Measurements from ENCODE around the gene UBE2J2.
A peak's percentile ranks its signal among the peaks of the same experiment; 100 is the strongest.
"Not testable (repeated sequence)": the region's sequence is repeated elsewhere in the genome, so short reads cannot be mapped to it uniquely, and the experiment has no call there.

UBE2J2 gene

DNA sequence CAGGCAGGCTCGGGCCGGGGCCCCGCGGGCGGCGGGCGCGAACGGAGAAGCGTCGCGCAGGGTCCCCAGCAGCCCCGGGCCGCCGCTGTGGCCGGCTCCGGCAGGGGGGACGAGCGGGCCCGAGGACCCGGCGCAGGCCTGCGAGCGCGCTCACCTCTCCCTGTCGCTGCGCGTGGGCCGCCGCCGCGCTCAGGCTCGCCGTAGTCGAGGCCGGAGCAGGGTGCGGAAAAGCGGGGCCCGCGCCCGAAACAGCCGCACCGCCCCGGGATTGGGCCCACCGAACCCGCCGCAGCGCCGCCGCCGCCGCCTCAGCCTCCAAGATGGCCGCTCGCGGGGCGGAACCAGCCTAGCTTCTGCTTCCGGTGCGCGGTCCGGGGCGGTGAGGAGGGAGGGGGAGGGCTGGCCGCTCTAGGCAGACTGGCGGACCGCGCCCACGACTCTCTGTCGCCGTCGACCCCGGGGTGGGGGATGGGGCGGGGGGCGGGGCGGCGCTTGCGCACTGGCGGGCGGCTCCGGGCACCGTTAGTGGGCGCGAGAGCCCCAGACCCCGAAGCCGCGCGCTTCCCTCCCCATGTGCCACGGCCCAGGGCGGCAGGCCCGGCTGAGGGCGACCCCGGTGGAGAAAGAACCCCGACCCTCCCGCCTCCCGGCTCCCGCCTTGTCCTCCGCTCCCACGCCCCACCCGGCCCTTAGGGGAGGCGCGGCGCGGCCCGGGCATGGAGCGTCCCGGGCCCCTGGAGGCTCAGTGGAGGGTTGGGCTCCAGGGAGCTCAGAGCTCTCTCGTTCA, at the start of gene UBE2J2:
TSS of gene UBE2J2 (minus strand) at position 343 of the 787 bp plus-strand sequence. CDS start 5,862 bp downstream, outside the sequence.
- DNase-seq = peak; percentile 95

DNA sequence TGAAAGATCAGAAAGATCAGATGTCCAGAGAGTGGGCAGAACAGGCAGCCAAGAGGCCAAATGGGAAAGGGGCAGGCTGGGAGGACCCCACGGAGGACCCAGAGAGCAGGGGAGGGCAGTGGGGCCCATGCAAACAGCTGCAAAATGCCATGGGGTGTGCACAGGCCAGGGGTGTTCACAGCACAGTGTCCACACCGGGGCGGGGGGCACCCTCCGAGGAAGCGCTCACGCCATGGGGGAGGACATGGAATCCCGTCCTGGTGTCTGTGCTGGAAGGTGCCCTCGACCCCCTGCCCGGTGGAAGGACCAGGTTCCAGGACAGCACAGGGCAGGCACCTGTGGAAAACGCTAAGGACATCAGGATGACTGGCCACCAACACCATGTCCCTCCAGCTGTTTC, 49.3 kb upstream of the UBE2J2 start:
- DNase-seq = no peak

DNA sequence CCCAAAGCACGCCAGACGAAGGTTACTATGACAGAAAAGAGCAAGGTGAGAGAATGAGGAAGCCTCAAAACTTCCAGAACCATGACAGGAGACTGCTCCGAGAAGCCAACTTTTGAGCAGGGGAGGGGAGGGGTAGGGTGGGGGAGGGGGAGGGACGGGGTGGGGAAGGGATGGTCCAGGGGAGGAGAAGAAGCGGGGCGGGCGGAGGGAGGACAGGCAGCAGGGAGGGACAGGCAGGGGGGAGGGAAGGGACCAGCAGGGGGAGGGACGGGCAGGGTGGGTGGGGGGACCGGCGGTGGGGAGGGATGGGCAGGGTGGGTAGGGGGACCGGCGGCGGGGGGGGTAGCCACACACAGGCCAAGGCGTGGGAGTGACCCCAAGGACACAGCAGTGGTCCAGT, 48.8 kb upstream of the UBE2J2 start:
- no peak for DNase-seq

DNA sequence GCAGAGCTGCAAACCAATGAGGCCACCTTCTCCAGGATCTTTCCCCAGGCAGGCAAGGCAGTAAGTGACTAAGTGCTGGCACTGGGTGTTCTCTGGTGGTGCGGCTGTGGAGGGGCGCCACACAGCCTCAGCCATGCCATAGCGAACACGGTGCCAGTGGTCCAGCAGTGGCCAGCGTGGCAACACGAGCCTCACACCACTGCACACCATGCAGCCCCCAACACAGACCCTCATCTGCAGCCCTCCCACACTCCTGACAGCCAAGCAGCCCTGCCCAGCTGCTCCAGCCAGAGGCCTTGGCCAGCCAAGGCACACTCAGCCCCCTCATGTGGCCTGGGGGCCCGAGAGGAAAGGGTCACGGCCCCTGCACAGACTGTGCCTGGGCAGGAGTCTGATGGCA, 47.8 kb upstream of the UBE2J2 start:
- DNase-seq = no peak

DNA sequence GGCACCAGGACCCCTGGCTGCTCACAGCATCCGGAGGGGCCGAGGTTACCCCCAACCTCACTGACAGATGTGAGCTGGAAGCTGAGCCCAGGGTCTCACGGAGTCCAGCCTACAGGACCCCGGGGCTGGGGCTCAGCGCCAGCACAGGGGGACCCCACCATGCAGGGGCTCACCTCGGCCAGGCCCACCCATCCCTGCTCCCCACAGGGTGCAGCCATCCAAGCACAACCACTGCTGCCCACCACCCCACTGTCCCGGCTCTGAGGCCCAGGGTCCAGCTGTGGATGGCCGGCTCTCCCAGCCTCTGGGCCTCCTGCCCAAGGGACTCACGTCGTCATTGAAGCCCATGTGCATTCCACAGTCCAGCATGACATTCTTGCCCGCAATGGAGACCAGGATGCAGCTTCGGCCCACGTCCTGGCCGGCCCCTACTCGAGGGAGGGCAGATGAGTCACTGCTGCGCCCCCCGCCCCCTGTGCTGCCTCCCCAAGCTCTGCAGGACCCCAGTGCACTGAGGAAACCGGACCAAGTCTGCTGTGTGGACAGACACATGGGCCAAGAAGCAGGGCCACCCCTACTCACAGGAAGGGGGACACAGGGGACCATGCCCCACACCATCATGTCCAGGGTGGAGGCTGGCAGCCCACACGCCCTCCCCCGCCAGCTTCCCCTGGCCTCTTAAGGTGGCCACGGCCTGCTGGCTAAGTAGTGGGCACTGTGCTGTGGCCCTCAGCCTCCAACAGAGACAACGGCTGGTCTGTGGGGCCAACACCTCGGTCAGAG, 47.2 kb upstream of the UBE2J2 start:
- no peak for DNase-seq

DNA sequence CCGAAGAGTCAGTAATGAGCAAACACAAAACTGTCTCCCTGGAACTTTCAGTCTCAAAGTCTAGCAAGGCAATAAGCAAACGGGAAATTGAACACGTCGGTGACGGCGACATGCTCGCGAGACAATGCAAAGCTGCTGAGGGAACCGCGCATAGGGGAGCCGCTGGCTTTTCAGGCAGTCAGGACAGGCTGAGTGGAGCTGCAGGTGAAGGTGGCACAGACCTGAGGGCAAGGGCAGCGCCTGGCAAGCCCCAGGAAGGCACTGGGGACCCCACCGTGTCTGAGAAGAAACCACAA, 45.9 kb upstream of the UBE2J2 start:
- no peak for DNase-seq

DNA sequence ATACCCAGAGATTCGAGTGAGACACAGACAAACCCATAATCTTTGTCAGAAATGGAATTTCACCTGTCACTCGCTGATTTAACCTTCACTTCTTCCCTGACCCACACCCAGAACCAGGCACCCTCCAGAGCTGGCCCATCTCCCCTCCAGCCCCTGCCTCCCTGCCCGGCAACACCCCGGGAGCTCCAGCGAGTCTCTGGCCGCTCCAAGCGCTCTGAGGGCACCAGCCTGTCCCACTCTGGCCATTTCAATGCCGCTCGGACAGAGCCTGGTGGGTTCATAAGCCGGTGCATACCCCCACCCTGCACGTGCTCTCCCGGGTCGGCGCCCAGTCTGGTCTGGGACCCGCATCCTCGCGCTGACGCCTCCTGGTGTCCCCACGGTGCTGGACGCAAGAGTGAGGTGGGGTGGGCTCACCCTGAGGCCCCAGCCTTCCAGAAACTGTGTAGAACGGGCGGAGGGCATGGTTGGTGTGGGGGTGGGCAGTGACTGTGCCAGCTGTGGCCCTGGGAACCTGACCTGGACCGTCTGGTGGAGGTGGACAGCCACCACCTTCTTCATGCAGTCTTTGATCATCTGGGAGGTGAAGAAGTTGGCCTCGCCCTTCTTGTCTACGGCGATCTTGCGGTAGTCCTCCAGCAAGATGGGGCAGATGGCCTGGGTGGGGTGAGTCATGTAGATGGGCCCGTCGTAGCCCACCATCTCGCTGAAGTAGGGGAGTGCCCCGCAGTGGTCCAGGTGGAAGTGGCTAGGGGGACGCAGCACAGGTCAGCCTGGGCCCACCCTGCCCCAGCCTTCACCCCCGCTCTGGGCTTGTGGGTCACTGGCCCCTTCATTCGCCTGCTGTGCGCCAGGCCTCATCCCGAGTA, 45.4 kb upstream of the UBE2J2 start:
- DNase-seq = no peak

DNA sequence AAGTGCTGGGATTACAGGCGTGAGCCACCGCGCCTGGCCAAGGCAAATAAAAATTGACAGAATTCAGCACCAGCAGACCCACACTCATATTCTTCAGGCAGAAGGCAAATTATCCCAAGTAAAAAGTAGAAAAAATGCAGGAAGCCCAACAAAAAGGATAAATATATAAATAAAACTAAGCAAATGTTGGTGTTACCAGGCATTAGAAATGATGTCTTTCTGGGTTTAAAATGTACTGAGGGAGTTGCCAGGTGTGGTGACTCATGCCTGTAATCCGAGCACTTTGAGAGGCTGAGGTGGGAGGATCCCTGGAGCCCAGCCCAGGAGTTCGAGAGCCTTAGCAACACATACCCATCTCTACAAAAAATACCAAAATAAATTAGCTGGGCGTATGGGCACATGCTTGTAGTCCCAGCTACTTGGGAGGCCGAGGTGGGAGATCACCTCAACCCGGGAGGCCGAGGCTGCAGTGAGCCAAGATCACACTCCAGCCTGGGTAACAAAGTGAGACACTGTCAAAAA, 44.5 kb upstream of the UBE2J2 start:
- DNase-seq = no peak

DNA sequence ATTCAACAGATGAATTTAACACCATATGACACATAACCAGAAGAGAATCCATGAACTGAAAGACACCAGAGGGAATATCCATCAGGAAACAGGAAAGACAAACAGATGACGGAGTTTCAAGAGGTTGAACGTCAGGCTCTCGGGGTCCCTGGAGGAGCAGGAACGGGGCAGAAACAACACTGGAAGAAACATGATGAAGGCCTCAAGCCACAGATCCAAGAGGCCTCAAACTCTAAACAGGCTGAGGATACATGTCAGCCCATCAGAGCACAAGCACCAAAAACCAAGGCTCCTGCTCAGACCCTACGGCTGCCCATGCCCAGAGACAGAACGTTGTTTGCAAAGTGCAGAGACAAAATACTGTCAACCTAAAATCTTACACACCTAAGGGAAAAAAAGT, 43.8 kb upstream of the UBE2J2 start:
- DNase-seq = no peak

DNA sequence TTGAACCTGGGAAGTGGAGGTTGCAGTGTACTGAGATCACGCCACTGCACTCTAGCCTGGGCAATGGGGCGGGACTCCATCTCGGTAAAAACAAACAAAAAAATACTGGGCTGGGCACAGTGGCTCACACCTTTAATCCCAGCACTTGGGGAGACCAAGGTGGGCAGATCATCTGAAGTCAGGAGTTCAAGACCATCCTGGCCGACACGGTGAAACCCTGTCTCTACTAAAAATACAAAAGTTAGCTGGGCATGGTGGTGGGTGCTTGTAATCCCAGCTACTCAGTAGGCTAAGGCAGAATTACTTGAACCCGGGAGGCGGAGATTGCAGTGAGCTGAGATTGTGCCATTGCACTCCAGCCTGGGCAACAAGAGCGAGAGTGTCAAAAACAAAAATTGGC, 42.5 kb upstream of the UBE2J2 start:
- DNase-seq = not testable (repeated sequence)

DNA sequence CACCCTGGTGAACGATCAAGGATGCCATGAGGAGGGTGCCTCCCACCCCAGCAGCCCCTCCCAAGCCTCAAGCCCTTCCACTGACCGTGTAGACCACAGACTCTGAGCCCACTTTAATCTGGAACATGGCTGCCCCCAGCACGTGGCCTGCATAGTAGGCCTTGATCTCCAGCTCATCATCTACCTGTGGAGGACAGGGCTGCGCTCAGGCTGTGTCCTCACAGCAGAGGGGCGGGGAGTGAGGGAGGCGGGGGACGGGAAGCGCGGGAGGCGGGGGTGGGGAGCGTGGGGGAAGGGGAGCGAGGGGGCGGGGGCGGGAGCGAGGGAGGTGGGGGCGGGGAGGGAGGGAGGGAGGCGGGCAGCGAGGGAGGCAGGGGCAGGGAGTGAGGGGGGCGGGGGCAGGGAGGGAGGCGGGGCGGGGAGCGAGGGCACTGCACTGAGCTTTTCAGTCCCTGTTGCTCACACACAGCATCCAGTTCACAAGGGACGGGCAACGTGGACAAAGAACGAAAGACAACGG, 41.8 kb upstream of the UBE2J2 start:
- DNase-seq = no peak

DNA sequence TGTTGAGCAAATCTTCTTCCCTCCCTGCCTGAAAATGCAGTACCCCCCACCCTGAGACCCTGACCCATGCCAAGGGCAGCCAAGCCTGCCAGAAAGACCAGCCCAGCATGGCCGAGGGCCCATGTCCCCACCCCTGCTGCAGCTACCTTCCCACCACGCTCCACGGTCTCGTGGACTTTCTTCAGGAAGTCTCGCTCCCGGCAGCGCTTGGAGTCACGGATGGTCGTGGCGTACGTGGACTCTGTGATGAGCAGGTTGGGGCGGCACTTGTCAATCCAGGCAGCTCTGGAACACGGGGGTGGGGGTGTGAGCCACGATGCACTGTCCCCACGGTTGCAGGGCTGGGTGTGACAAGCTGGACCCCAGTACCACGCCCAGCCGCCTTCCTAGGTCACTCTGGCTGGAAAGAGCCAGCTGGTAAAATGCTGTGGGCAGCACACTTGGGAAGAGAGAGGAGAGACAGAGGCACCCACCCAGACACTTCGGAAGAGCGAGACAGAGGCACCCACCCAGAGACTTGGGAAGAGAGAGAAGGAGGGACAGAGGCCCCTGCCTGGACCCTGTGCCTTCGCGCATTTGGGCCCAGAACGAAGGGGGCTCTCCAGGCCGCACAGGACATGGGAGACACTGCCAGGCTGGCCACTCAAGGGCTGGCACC, 41.2 kb upstream of the UBE2J2 start:
- DNase-seq = no peak

DNA sequence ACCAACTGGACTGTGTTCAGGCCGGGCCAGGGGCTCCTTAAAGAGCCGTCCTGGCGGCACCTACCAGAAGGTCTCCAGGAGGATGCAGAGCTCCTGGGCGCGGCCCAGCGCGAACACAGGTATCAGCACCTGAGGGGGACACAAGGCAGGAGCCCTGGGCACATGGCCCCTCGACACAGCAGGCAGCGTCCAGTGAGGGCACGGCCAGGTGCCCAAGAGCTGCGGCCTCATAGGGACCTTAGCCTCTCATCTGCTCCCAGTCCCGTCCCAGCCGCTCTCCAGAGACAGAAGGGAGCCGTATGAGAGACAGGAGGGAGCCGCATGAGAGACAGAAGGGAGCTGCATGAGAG, 40.6 kb upstream of the UBE2J2 start:
- no peak for DNase-seq

DNA sequence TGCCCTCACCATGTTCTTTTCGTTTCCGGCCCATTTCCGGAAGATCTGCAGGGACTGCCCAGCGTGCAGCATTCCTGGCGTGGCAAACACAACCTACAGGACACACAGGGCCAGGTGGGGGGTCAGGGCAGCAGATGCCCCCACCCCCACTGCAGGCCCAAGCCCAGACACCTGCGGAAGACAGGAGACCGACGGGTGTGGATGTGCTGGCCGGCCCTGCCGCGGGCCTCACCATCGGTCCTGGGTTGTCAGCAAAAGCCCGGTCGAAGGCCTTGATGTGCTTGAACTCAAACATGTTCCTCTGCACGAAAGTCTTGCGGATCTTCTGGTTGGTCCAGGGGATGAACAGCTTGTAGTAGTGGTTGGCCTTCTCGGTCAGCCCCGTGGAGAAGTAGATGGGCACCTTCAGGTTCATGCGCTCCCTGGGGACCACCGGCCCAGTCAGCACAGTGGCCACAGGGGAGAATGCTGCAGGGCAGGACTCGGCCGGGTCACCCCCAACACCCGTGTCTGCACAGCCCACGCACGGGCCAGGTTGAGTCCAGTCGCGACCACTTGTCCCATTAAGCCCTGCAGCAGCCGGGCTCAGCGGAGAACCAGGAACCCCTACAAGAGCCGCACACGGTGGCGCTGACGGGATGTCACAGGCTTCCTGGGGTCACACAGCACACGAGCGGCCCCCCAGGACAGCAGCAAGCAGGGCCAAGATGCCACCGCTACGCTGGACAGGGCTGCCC, 40.0 kb upstream of the UBE2J2 start:
- no peak for DNase-seq

DNA sequence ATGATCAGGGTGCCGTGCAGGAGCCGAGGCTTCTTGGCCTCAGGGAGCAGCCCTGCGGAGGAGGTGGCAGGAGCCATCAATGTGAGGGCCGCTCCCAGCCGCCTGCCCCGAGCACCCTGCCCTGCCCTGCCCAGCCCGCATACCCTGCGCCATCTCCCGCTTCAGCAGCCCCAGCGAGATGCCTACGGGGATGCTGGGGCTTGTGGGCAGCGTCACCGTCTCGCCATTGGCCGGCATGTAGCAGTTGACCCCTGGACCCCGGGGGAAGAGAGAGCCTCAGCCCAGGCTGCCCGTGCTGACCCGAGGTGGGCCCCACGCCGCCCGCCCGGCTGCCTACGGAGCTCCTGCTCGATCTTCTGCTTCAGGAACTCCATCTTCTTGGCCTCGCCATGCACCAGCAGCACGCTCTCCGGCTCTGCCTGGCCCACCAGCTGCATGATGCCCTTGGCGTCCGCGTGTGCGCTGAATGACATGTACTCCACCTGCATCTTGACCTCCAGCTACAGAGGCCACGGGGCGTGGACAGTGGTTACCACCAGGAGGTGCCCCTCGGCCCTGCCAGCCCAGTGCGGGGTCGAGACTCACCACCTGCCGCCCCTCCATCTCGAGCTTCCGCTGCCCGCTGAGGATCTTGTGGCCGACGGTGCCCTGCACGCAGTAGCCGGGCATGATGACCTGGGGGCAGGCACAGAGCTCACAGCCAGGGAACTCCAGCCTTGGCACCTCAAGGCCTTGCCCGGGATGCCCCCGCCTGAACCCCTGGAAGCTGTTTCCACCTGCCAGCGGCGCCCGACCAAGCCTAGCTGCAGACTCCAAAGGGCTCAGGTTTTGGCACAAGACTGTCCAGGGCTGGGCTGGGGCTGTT, 39.0 kb upstream of the UBE2J2 start:
- no peak for DNase-seq

DNA sequence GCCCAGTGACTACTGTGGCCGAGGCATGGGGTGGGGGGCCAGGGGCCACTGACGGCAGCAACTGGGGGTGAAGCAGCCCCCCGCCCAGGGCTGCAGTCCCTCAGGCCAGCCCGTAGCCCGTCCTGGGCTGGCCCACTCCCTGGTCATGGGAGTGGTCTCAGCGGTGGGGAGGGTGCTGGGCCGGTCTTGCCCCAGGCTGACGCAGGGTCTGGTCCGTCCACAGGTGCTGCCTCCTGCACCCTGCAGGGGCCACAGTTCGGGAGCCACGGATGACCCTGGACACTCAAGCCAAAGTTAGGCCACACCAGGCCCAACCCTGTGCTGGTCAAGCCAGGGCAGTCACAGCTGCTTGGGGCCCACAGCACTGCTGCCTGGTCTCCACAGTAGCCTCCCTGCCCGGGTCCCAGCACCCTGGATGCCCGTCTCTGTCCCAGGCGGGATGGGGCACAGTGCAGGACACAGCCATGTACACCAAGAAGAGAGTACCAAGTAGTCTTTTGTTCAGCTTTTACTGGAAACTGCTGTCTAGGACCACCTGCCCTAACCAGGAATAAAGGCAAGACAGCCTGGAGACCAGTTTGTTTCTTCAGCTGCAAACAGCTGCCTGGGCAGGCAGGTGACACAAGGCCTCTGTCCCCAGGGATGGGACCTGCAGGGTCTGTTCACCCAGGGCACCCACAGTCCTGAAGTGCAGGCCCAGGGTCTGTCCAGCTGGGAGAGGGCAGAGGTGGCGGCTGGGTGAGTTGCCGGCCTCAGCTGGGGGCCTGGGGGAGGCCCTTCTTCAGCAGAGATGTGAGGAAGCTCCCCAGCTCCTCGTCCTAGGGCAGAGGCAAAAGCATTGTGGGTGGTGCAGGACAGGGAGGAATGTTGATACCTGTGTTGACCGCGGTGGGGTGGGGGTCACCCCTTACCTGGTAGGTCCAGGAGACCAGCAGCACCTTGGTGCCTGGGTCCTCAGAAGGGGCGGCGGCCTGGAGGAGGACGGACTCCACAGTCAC, 37.8 kb upstream of the UBE2J2 start:
- DNase-seq = no peak

DNA sequence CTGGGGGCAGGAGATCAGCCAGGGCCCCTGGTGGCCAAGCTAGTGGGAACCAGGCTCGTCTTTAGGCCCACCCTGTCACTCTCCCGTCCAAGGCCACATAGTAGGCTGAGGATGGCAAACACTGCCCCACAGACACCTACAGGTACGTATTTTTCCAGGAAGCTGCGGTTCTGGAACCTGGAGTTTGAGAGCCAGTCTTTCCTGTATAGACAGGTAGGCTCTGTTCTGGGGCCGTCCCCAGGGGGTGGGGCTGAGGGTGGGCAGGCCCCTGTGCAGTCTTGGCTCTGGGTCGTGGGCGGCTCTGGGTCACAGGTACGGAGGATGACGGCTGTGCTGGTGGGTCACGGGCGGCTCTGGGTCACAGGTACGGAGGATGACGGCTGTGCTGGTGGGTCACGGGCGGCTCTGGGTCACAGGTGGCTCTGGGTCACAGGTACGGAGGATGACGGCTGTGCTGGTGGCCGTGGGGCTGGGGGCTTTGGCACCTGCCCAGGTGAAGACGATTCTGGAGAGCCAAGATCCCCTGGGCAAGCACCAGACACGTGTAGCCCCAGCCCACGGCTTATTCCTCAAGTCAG, 36.9 kb upstream of the UBE2J2 start:
- DNase-seq = no peak

DNA sequence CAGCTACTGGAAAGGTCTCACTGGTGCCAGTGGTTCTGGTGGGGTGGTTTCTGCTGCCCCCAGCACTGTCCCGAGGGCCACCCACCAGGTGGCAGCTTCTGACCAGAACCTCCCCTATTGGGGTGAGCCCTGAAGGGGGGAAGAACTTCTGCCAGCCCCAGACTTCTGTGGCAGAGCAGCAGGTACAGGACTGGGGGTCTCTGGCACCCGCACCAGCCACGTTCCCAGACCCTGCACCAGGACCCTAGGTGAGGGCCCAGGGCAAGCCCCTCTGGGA, 36.4 kb upstream of the UBE2J2 start:
- DNase-seq = no peak
